ENCODE results near the gene IGSF3.

The IGSF3 gene

DNA sequence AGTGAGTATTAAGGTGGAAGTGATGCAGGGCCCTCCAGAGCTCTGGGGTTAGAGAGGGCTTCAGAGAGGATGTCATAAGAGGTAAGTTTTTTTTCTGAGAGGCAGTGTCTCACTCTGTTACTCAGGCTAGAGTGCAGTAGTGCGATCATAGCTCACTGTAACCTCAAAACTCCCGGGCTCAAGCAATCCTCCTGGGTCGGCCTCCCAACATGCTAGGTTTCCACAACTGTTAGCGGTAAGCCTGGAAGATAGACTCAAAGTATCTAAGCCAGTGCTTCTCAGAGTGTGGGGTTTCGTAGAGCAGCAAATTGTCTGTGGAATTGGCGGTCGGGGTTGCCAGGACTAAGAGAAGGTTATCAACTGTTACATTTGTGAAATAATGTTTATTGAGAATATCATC lies 18.6 kb upstream of the IGSF3 start:
- no peak for DNase-seq

DNA sequence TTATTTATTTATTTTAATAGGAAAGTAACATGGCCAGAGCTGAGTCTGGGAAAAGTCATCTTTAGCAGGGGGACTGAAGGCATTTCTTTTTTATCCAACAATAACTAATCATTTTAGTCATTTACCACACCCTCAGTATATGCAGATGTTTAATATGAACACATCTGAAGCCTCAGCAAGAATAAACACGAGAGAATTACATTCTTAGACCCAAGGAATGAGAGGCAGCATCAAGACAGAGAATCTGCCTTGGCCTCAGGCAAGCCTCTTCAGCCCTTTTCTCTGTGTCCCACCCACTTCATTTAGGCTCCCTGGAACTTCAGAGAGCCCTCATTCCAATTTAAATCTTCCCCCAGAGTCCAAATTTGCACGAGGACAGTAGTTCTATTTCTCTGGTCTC lies 17.0 kb upstream of the IGSF3 start:
- no peak for DNase-seq

- no peak for DNase-seq
Measured at GRCh38 chr1:116682641-116683221, 15.2 kb upstream of the IGSF3 start.

DNA sequence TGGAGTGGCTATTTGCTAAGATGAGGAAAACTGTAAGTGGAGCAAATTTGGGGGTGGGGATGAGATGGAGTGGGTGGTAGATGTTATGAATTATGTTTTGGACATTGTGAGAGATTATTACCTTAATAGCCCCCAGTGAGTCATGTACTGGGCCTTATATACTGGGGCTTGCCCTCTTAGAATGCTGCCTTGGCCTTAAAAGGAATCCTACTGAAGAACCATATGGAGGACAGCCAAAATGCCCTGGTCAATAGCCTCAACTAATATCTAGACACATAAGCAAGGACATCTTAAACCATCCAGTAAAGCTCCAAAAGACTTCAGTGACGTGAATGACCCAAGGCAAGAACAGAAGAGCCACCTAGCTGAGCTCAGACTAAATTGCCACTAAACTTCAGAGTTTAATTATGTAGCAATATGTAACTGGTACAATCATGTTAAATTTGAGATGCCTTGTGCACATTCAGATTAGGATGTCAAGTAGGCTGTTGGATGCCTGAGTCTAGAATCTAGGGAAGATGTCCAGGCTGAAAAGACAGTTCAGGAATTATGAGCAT lies 13.9 kb upstream of the IGSF3 start:
- DNase-seq = no peak

- DNase-seq = no peak
Measured at GRCh38 chr1:116680752-116681151, 13.2 kb upstream of the IGSF3 start.

DNA sequence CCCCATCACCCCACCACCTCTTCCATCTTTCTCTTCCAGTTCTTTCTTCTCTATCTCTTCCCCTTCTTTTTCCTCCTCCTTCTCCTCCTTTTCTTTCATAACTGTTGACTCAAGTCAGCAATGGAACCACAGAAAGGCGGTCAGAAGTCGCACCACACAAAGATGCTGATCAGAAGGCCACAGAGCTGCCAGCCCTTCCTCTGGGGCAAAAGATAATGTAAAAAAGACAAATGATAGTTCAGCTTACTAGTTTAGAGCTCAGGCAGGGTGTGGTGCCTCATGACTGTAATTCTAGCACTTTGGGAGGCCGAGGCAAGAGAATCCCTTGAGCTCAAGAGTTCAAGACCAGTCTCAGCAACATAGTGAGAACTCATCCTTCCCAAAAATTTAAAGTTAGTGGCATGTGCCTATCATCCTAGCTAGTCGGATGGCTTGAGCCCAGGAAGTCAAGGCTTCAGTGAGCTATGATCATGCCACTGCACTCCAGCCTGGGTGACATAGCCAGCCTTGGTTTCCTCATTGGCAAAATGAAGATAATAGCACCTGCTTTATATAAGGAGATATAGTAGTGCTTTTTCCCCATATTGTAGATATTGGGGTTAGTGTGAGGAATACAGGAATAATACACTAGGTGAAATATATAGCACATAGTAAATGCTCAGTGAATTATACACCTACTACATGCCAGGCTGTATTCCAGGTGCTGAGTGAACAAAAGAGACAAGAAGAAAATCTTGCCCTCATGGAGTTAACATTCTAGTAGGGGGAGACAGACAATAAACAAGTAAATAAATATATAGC lies 12.5 kb upstream of the IGSF3 start:
- DNase-seq = no peak

GRCh38 chr1:116679091-116679827 lies 11.7 kb upstream of the IGSF3 start:
- no peak for DNase-seq

DNA sequence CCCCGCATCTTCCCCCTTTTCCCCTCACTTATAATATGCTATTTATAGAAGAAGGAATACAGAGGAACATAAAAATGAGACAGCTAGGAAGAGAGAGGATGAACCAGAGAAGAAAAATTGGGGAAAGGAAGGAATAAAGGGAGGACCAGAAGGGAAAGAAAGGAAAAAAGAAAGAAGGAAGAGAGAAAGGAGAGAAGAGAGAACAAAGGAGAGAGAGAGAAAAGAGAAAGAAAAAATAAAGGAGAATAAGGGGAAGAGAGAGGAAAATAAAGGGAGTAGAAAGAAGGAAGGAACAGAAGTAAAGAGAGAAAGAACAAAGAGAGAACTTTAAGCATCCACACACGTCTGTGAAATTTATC lies 11.2 kb upstream of the IGSF3 start:
- DNase-seq = no peak

DNA sequence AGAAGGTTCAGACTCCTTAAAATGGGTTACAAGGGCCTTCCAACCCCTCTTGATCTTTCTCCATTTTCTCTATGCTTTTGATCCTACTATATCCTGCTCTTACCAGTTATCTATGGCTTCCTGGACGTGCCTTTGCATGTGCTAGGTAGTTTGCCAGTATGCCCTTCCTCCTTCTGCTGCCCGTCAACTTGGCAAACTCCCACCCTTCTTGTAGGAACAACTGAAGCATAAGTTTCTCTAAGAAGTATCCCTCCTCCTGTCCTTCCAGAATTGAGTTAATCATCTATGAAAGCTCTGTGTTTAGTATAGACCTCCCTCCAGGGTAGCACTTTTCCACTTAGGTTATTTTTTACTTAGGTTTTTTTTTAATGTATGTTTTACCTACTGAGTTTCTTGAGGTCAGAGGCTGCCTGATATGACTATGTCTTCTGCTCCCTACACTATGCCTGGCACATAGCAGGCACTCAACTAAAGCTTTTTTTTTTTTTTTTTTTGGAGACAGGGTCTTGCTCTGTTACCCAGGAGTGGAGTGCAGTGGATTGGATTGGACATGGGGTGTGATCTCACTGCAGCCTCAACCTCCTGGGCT lies 10.0 kb upstream of the IGSF3 start:
- no peak for DNase-seq

- DNase-seq = no peak
Measured at GRCh38 chr1:116676291-116676690, 8.8 kb upstream of the IGSF3 start.

GRCh38 chr1:116674751-116675150 lies 7.2 kb upstream of the IGSF3 start:
- DNase-seq = no peak

GRCh38 chr1:116674011-116674531 lies 6.5 kb upstream of the IGSF3 start:
- DNase-seq = no peak

- no peak for DNase-seq
Measured at GRCh38 chr1:116671912-116672311, 4.4 kb upstream of the IGSF3 start.

DNA sequence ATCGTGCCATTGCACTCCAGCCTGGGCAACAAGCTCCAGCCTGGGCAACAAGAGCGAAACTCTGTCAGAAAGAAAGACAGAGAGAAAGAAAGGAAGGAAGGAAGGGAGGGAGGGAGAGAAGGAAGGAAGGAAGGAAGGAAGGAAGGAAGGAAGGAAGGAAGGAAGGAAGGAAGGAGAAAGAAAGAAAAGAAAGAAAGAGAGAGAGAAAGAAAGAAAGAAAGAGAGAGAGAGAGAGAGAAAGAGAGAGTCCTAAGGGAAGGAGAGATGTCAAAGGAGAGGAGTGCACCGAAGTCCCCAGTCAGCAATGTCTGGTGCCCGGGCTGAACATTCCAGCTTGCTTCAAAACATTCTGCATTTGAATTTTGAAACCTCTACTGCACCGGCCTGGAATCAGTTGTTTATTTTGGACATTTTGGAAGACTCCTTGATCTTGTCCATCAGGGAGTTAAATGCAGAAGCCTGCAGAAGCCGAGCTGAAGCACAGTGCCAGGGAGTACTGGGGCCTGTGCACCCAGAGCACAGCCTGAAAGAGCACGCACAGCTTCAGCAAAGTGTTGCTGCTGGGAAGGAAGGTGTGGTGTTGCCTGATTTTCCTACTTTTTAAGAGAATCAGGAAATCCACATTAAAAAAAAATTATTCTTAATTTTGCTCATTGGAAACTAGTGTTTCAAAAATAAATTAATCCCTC lies 3.7 kb upstream of the IGSF3 start:
- DNase-seq = no peak

- DNase-seq = no peak
Measured at GRCh38 chr1:116668277-116668676, 744 bp upstream of the IGSF3 start.

- DNase-seq = peak in 1 of 2 experiments; percentile 7
Measured at GRCh38 chr1:116667078-116667574, 407 bp downstream of the IGSF3 start.

DNA sequence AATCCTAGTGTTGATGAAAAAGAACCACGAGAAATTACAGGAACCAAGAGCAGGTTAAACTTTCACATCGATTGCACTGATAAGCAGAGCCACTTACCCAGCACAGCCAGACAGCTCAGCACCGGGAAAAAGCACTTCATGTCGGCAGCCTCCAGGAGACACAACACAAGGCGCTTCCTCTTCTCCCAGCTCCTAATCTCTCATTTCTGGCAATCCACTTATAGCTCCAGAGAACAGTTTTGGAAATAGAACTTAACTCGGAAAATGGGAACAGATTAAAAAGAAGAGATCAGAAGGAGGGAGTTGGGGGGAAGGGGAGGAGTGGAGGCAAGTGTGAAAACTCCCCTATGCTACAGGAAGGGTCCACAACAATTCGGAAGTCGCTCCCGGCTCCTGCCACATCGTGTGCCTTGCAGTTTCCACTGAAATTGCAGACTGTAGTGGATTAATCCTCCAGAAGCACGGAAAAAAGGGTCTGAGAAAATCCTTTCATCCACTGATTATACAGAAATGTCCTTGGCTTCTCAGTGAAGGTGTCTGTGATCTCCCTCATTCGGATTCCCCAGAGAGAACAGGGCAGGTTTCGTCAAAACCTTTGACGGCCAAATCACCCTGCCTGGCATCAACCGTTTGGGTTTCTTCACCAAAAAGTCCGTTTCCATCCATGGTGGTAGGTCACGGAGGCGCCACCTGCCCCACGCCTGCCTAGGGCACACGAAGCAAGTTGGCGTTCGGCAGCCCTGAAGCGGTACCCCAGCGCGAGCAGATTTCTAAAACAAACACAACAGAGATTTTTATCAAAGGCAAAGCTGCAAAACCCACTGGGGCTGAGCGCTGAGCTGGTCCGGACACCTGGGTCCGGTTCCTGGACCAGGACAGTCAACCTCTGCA lies 1.1 kb downstream of the IGSF3 start:
- peak in 1 of 2 experiments; percentile 28 for DNase-seq

DNA sequence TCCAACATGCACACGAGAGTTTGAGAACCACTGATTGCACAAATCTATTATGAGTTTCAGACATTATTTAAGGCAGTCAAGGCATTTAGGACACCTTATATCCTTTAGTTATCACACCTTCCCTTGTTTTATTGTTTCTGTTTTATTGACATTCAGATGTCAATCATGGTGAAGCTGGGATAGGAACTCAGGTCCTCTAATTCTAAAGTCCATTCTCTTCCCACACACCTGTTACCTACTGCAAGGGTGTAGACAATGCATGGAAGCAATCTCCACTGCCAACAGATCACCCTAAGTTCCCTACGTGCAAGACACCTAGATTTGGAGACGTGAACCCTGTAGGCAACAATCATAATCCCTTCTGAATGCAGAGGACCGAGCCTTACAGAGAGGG lies 2.6 kb downstream of the IGSF3 start:
- no peak for DNase-seq

GRCh38 chr1:116664366-116664977 lies 3.1 kb downstream of the IGSF3 start:
- no peak for DNase-seq

- no peak for DNase-seq
Measured at GRCh38 chr1:116663821-116664220, 3.7 kb downstream of the IGSF3 start.

DNA sequence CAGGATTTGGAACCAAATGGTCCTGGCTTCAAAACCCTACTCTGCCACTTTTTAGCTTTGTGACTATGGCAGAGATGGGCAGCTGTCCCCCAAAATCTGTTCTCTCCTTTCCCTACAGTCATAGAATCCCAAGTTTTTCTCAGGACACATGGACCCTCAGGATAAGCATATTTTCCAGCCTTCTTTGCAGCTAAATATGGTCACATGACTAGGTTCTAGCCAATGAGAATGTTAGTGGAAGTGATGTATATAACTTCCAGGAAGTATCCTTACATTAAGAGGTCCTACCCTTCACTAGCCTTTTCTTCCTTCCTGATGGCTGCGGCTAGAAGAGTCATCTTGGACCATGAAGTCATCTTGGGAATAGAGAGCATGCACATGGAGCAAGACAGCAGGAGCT lies 5.9 kb downstream of the IGSF3 start:
- DNase-seq = no peak

All from activated CD4-positive, alpha-beta T cell treated with anti-CD3 and anti-CD28 coated beads, Interleukin-2, amount 50 U/mL, for 48 hours (primary cell).